HepG2 (cell line): ENCODE data around the gene NAV1. TPM values are rescaled to one million over a fixed set of nuclear protein-coding genes. Genes with fewer than 3 reads are reported as not detected.

Experiments
- ATAC-seq: fragments of 200-7000 bp; cut with Tn5 transposase; 3 replicates; pipeline ENCODE4 v1.9.1; 2020; ENCODE audit warnings: mild to moderate bottlenecking, moderate library complexity
- BruUV-seq: library from RNA; stranded (reverse); fragments of 400-500 nt; replicated peaks from 2 replicates; lab custom pipeline; 2021; lab: Mats Ljungman, UMichigan
- CTCF ChIA-PET: fragments of 300-600 bp; formaldehyde crosslinking; extraction: SDS; loops from one replicate; lab custom pipeline; 2021; ENCODE audit warnings: low total read pairs, inconsistent platforms, low intra/inter-chr PET ratio; lab: Yijun Ruan, JAX
- POLR2A ChIA-PET: fragments of 350-600 bp; sonication (Branson Sonifier 250); formaldehyde crosslinking; loops from one replicate; lab custom pipeline; 2020; ENCODE audit warnings: antibody characterized with exemption, inconsistent platforms; lab: Yijun Ruan, JAX
- DNase-seq: peaks from one replicate; pipeline ENCODE4 v3.0.0-alpha.2; 2015; ENCODE audit warnings: low spot score
- FAIRE-seq: peaks from 3 replicates; lab custom pipeline; 2011; peaks lifted over from hg19 to GRCh38; lab: Jason Lieb, UNC
- H2AFZ ChIP-seq: one replicate; pipeline ENCODE4 v1.6.1; 2011; ENCODE audit warnings: low read length, inconsistent platforms
- H3K27ac ChIP-seq: fragments of 300-600 bp; 3 replicates; pipeline ENCODE4 v1.8.0; 2011; ENCODE audit warnings: mixed run types, mild to moderate bottlenecking, mixed read lengths, low read length, inconsistent platforms; ENCODE audit not compliant: insufficient read depth; ENCODE audit errors: extremely low read length
- H3K27me3 ChIP-seq, 2 experiments: fragments of 200-600 bp in 1 of 2; 2 replicates in 1 of 2; 3 replicates in 1 of 2; pipeline versions ENCODE4 v1.6.0 to v1.8.0; 2011; ENCODE audit warnings: low read length in 2 of 2, mild to moderate bottlenecking in 2 of 2, moderate library complexity in 2 of 2, inconsistent platforms in 1 of 2; ENCODE audit not compliant: insufficient read depth in 2 of 2, control insufficient read depth in 1 of 2
- H3K36me3 ChIP-seq, 2 experiments: fragments of 200-600 bp in 1 of 2; replicated peaks in 1 of 2; 2 replicates in 1 of 2; 3 replicates in 1 of 2; pipeline versions ENCODE4 v1.5.1 to v1.8.0; 2011; ENCODE audit warnings: low read length in 2 of 2, inconsistent platforms in 1 of 2; ENCODE audit not compliant: insufficient read depth in 2 of 2, control insufficient read depth in 1 of 2
- H3K4me1 ChIP-seq: 2 replicates; pipeline ENCODE4 v1.5.1; 2012; ENCODE audit warnings: low read length, inconsistent platforms; ENCODE audit not compliant: insufficient read depth
- H3K4me2 ChIP-seq: 2 replicates; pipeline ENCODE4 v1.6.0; 2011; ENCODE audit warnings: low read depth, low read length, inconsistent platforms
- H3K4me3 ChIP-seq, 3 experiments: fragments of 200-600 bp in 1 of 3; sonication (generic), shearing (Covaris generic) in 1 of 3; replicated peaks in 1 of 3; 2 replicates each; pipeline ENCODE4 v1.5.1; 2011 to 2016; ENCODE audit warnings: low read length in 3 of 3, inconsistent platforms in 2 of 3, low read depth in 2 of 3, mild to moderate bottlenecking in 2 of 3, control low read depth in 1 of 3, mixed read lengths in 1 of 3; ENCODE audit not compliant: insufficient read depth in 1 of 3
- H3K79me2 ChIP-seq: one replicate; pipeline ENCODE4 v1.6.1; 2011; ENCODE audit warnings: low read length, inconsistent platforms; ENCODE audit not compliant: insufficient read depth
- H3K9ac ChIP-seq: 2 replicates; pipeline ENCODE4 v1.6.0; 2011; ENCODE audit warnings: mild to moderate bottlenecking, low read depth, low read length, inconsistent platforms; ENCODE audit not compliant: insufficient read depth
- H3K9me3 ChIP-seq: 2 replicates; pipeline ENCODE4 v1.5.1; 2012; ENCODE audit warnings: mild to moderate bottlenecking, low read length
- H4K20me1 ChIP-seq: 2 replicates; pipeline ENCODE4 v1.6.0; 2011; ENCODE audit warnings: inconsistent platforms, mild to moderate bottlenecking, low read length, moderate library complexity; ENCODE audit not compliant: insufficient read depth
- CBFB ChIP-seq: sonication (generic); formaldehyde crosslinking; IDR thresholded peaks from 2 replicates; pipeline ENCODE4 v1.4.0; 2020; ENCODE audit warnings: missing genetic modification reagents
- CBX2 ChIP-seq, 2 experiments: fragments of 200-600 bp in 1 of 2; sonication (generic); formaldehyde crosslinking in 1 of 2; IDR thresholded peaks; 2 replicates each; pipeline versions ENCODE4 v1.7.0 to v1.8.1; 2018 to 2022; ENCODE audit warnings: low read depth in 2 of 2, low read length in 1 of 2, mild to moderate bottlenecking in 1 of 2, missing genetic modification reagents in 1 of 2
- HNRNPK ChIP-seq: fragments of 200-400 bp; formaldehyde crosslinking; IDR thresholded peaks from 2 replicates; pipeline ENCODE4 v1.6.1; 2018; ENCODE audit warnings: low read length, low read depth, moderate library complexity, mild to moderate bottlenecking; ENCODE audit not compliant: poor library complexity, severe bottlenecking
- NFE2 ChIP-seq: sonication (generic); formaldehyde crosslinking; IDR thresholded peaks from 2 replicates; pipeline ENCODE4 v1.4.0; 2020; ENCODE audit warnings: missing genetic modification reagents
- NKX3-1 ChIP-seq: sonication (generic); formaldehyde crosslinking; IDR thresholded peaks from 2 replicates; pipeline ENCODE4 v1.5.0; 2020; ENCODE audit warnings: missing genetic modification reagents
- SMC3 ChIP-seq: IDR thresholded peaks from 2 replicates; pipeline ENCODE4 v1.6.1; 2011; ENCODE audit warnings: low read length, improper control_type of control experiment
- STAG1 ChIP-seq: sonication (generic); formaldehyde crosslinking; IDR thresholded peaks from 2 replicates; pipeline ENCODE4 v1.4.0; 2020; ENCODE audit warnings: missing genetic modification reagents
- TOE1 ChIP-seq: sonication (generic); formaldehyde crosslinking; IDR thresholded peaks from 2 replicates; pipeline ENCODE4 v1.4.0; 2020; ENCODE audit warnings: mild to moderate bottlenecking, missing genetic modification reagents
- ZFP36L1 ChIP-seq: sonication (generic); formaldehyde crosslinking; IDR thresholded peaks from 2 replicates; pipeline ENCODE4 v1.8.0; 2022; ENCODE audit warnings: mild to moderate bottlenecking, missing genetic modification reagents, moderate library complexity
- ZMYM4 ChIP-seq: sonication (generic); formaldehyde crosslinking; IDR thresholded peaks from 2 replicates; pipeline ENCODE4 v1.8.1; 2023; ENCODE audit warnings: mild to moderate bottlenecking, missing genetic modification reagents
- ZNF253 ChIP-seq: sonication (generic); formaldehyde crosslinking; IDR thresholded peaks from 2 replicates; pipeline ENCODE4 v1.8.0; 2022; ENCODE audit warnings: mild to moderate bottlenecking, missing genetic modification reagents, borderline replicate concordance
- ZNF672 ChIP-seq: sonication (generic); formaldehyde crosslinking; IDR thresholded peaks from 2 replicates; pipeline ENCODE4 v1.8.1; 2022; ENCODE audit warnings: missing genetic modification reagents
- ZNF709 ChIP-seq: sonication (generic); formaldehyde crosslinking; IDR thresholded peaks from 2 replicates; pipeline ENCODE4 v1.5.0; 2020; ENCODE audit warnings: mild to moderate bottlenecking, missing genetic modification reagents
- ZNF713 ChIP-seq: sonication (generic); formaldehyde crosslinking; IDR thresholded peaks from 2 replicates; pipeline ENCODE4 v1.4.0; 2020; ENCODE audit warnings: mild to moderate bottlenecking, missing genetic modification reagents
- WGBS: methylation state at CpG from one replicate; pipeline ENCODE4 v1.1.6; 2017; ENCODE audit warnings: low lambda C conversion rate; 5-methylcytosine and 5-hydroxymethylcytosine counted together
- in situ Hi-C: cut with HindIII; loops from 2 replicates; pipeline ENCODE4 v1.10.0; 2017; ENCODE audit warnings: low pct_unique_long_range_greater_than_20kb; ENCODE audit not compliant: extremely low pct_ligation_motif_present
- intact Hi-C: fragments of 100-400 bp; cut with micrococcal nuclease; formaldehyde crosslinking; loops from one replicate; pipeline ENCODE4 v1.10.0; 2022; ENCODE audit not compliant: unreplicated experiment
- polyA plus RNA-seq, 8 experiments: library from polyadenylated mRNA; depleted of rRNA in 3 of 8; stranded (reverse) in 7 of 8; unstranded in 1 of 8; fragments of >200 nt; fragmentation: Illumina TruSeq in 4 of 8; extraction: Trizol in 4 of 8; gene quantifications; 2 replicates each; pipeline versions ENCODE4 v1.2.1 to v1.2.3, GENCODE V29; 2011 to 2016; ENCODE audit warnings: low read depth in 4 of 8, missing spikeins in 1 of 8, mixed read lengths in 1 of 8; ENCODE audit not compliant: insufficient read depth in 1 of 8
- total RNA-seq, 5 experiments: library from RNA; depleted of rRNA; stranded (reverse); fragments of >200 nt; fragmentation: Illumina TruSeq; extraction: Trizol; gene quantifications; 2 replicates each; pipeline ENCODE4 v1.2.3, GENCODE V29; 2016; ENCODE audit warnings: low read depth in 1 of 5
- TF ChIP-seq, protein P1 (sequence below): sonication (generic); formaldehyde crosslinking; IDR thresholded peaks from 2 replicates; pipeline ENCODE4 v1.5.0; 2020; ENCODE audit warnings: mild to moderate bottlenecking, low read depth, missing genetic modification reagents, borderline replicate concordance
- TF ChIP-seq, protein P2 (sequence below): sonication (generic); formaldehyde crosslinking; IDR thresholded peaks from 2 replicates; pipeline ENCODE4 v1.5.0; 2020; ENCODE audit warnings: mild to moderate bottlenecking, missing genetic modification reagents
- TF ChIP-seq, protein P3 (sequence below): sonication (generic); formaldehyde crosslinking; conservative IDR thresholded peaks from 2 replicates; pipeline ENCODE4 v1.8.0; 2022; ENCODE audit warnings: low read depth, missing genetic modification reagents
- TF ChIP-seq, protein P4 (sequence below): IDR thresholded peaks from 2 replicates; pipeline ENCODE4 v1.4.0; 2020; ENCODE audit warnings: mild to moderate bottlenecking, missing genetic modification reagents

NAV1 gene
- total and polyA plus RNA-seq, 2 of the 13 experiments (the other 11 are each of a cell fraction or from before 2014, with no cell fraction given): not detected

DNA sequence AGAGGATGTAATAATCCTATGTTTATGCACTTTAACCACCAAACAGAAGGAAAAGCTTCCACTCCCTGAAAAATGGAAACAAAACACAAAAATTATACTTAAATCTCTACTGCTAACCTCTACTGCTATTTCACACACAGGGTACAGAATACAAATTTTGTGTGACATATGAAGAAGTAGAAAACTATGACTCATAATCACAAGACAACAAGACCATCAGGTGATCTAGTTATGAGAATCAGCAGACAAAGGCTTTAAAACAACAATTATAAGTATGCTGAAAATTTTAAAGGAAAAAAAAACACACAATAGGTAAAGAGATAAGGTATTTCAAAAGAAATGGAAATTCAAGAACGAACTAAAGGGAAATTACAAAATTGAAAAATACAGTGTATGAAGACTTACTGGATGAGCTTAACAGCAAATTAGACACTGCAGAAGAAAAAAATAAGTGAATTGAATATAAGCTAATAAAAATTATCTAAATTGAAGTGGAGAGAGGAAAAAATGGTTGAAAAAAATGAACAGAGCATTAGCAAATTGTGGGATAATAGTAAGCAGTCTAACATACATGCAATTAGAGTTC lies 13.6 kb upstream of the NAV1 start:
- CTCF ChIA-PET: no interaction called here
- TF ChIP-seq HNRNPK: no peak
- no peak for TF ChIP-seq SMC3
- no peak for TF ChIP-seq TOE1
- TF ChIP-seq, protein P1, sequence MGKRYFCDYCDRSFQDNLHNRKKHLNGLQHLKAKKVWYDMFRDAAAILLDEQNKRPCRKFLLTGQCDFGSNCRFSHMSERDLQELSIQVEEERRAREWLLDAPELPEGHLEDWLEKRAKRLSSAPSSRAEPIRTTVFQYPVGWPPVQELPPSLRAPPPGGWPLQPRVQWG (CRISPR knock-in tag): no peak
- TF ChIP-seq, protein P2, sequence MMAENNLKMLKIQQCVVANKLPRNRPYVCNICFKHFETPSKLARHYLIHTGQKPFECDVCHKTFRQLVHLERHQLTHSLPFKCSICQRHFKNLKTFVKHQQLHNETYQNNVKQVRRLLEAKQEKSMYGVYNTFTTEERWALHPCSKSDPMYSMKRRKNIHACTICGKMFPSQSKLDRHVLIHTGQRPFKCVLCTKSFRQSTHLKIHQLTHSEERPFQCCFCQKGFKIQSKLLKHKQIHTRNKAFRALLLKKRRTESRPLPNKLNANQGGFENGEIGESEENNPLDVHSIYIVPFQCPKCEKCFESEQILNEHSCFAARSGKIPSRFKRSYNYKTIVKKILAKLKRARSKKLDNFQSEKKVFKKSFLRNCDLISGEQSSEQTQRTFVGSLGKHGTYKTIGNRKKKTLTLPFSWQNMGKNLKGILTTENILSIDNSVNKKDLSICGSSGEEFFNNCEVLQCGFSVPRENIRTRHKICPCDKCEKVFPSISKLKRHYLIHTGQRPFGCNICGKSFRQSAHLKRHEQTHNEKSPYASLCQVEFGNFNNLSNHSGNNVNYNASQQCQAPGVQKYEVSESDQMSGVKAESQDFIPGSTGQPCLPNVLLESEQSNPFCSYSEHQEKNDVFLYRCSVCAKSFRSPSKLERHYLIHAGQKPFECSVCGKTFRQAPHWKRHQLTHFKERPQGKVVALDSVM (CRISPR knock-in tag): no peak
- no peak for TF ChIP-seq ZNF713 (CRISPR knock-in tag)
- TF ChIP-seq CBFB (CRISPR knock-in tag): no peak
- no peak for TF ChIP-seq STAG1 (CRISPR knock-in tag)
- no peak for TF ChIP-seq ZMYM4
- no peak for TF ChIP-seq NKX3-1 (CRISPR knock-in tag)
- TF ChIP-seq, protein P3, sequence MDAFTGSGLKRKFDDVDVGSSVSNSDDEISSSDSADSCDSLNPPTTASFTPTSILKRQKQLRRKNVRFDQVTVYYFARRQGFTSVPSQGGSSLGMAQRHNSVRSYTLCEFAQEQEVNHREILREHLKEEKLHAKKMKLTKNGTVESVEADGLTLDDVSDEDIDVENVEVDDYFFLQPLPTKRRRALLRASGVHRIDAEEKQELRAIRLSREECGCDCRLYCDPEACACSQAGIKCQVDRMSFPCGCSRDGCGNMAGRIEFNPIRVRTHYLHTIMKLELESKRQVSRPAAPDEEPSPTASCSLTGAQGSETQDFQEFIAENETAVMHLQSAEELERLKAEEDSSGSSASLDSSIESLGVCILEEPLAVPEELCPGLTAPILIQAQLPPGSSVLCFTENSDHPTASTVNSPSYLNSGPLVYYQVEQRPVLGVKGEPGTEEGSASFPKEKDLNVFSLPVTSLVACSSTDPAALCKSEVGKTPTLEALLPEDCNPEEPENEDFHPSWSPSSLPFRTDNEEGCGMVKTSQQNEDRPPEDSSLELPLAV (CRISPR knock-in tag): no peak
- TF ChIP-seq ZNF253 (CRISPR knock-in tag): no peak
- no peak for TF ChIP-seq ZFP36L1 (CRISPR knock-in tag)
- no peak for TF ChIP-seq CBX2 (IDR thresholded peaks at IDR 0.05; ENCODE audit: low read depth, low read length)
- no peak for TF ChIP-seq CBX2 (CRISPR knock-in tag; IDR thresholded peaks at IDR 0.05; ENCODE audit: low read depth)
- TF ChIP-seq, protein P4, sequence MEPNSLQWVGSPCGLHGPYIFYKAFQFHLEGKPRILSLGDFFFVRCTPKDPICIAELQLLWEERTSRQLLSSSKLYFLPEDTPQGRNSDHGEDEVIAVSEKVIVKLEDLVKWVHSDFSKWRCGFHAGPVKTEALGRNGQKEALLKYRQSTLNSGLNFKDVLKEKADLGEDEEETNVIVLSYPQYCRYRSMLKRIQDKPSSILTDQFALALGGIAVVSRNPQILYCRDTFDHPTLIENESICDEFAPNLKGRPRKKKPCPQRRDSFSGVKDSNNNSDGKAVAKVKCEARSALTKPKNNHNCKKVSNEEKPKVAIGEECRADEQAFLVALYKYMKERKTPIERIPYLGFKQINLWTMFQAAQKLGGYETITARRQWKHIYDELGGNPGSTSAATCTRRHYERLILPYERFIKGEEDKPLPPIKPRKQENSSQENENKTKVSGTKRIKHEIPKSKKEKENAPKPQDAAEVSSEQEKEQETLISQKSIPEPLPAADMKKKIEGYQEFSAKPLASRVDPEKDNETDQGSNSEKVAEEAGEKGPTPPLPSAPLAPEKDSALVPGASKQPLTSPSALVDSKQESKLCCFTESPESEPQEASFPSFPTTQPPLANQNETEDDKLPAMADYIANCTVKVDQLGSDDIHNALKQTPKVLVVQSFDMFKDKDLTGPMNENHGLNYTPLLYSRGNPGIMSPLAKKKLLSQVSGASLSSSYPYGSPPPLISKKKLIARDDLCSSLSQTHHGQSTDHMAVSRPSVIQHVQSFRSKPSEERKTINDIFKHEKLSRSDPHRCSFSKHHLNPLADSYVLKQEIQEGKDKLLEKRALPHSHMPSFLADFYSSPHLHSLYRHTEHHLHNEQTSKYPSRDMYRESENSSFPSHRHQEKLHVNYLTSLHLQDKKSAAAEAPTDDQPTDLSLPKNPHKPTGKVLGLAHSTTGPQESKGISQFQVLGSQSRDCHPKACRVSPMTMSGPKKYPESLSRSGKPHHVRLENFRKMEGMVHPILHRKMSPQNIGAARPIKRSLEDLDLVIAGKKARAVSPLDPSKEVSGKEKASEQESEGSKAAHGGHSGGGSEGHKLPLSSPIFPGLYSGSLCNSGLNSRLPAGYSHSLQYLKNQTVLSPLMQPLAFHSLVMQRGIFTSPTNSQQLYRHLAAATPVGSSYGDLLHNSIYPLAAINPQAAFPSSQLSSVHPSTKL (CRISPR knock-in tag): no peak
- TF ChIP-seq ZNF709: no peak
- TF ChIP-seq ZNF672 (CRISPR knock-in tag): no peak
- TF ChIP-seq NFE2 (CRISPR knock-in tag): no peak

More for the DNA sequence above, 13.6 kb upstream of the NAV1 start:
- intact Hi-C loops (no loop called here), in situ Hi-C loops (no loop called here)
- H3K27ac ChIP-seq: no peak overlapping the region
- no peak overlapping the region for H3K4me2 ChIP-seq
- H3K36me3 ChIP-seq: no peaks in the 10 kb centered on the region
- H3K4me1 ChIP-seq: no peaks in the 10 kb centered on the region
- no peaks in the 10 kb centered on the region; a peak in 1 of 5 replicates for H3K27me3 ChIP-seq
- no TSS peak for BruUV-seq
- no peak overlapping the region for H3K4me3 ChIP-seq
- no peak overlapping the region for H3K9ac ChIP-seq
- H3K79me2 ChIP-seq: no peaks in the 10 kb centered on the region
- H3K9me3 ChIP-seq: no peaks in the 10 kb centered on the region
- 43% methylated on average over 1 of the region's 1 CpG for WGBS
- no peaks in the 10 kb centered on the region for H4K20me1 ChIP-seq
- no peak for DNase-seq
- POLR2A ChIA-PET: no interaction called here
- FAIRE-seq: no peak
- no peak overlapping the region for H2AFZ ChIP-seq
- ATAC-seq: no peak
